Hematopoietic multipotent progenitor cell treated with erythropoietin and hydrocortisone succinate and interleukin-3 and kit ligand, for 6 days (in vitro differentiated cells): ENCODE results near the gene CABP1.
"Not testable (repeated sequence)": the region's sequence is repeated elsewhere in the genome, so short reads cannot be mapped to it uniquely, and the experiment has no call there.

ENCODE experiments used
- DNase-seq: peaks from one replicate; pipeline ENCODE4 v3.0.0-alpha.2; 2015

Gene CABP1

GRCh38 chr12:120639771-120640721 lies at the start of gene CABP1:
CABP1 (plus strand) TSS chr12:120640626; CDS start chr12:120640686, 60 bp downstream.
- DNase-seq = peak; percentile 48

- DNase-seq = no peak
Measured at GRCh38 chr12:120590741-120591407, 49.6 kb upstream of the CABP1 start.

DNA sequence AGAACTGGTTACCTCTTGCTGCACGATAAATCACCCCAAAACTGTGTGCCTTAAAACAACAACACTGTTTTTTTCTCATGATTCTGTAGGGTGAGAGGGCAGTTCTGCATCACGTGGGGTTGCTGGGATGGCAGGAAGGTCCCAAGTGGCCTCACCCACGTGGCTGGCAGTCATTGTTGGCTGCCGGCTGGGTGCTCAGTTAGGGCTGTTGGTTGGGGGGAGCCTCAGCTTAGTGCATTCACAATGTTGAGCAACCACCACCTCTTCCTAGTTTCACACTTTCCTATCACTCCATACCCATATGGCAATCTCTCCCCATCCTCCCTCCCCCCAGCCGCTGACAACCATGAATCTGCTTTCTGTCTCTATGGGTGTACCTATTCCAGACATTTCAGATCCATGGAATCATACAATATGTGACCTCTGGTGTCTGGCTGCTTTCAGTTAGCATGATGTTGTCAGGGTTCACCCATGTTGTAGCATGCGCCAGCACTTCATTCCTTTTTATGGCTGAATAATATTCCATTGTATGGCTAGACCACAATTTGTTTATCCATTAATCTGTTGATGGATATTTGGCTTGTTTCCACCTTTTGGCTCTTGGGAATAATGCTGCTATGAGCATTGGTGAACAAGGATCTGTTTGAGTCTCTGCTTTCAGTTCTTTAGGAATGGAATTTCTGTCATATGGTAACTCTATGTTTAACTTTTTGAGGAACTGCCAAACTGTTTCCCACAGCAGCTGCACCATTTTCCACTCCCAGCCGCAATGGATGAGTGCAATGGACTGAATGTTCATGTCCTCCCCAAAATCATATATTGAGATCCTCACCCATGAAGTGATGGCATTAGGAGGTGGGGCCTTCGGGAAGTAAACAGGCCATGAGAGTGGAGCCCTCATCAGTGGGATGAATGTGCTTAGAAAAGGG lies 48.0 kb upstream of the CABP1 start:
- DNase-seq = no peak

DNA sequence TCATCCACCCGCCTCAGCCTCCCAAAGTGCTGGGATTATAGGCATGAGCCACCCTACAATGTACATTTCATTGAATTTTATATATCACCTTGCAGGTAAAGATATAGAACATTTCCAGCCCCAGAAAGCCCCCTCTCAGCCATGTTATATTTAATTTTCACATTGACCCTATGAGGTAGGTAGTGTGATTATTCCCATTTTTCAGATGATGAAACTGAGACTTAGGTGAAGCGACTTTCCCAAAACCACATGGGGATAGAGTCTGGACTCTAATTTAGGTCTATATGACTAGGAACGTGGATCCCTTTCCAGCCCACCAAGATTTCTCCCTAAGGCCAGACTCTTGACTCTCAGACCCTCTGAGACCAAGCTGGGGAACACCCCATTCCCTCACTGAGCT lies 43.5 kb upstream of the CABP1 start:
- no peak for DNase-seq

- DNase-seq = no peak
Measured at GRCh38 chr12:120597861-120598260, 42.6 kb upstream of the CABP1 start.

DNA sequence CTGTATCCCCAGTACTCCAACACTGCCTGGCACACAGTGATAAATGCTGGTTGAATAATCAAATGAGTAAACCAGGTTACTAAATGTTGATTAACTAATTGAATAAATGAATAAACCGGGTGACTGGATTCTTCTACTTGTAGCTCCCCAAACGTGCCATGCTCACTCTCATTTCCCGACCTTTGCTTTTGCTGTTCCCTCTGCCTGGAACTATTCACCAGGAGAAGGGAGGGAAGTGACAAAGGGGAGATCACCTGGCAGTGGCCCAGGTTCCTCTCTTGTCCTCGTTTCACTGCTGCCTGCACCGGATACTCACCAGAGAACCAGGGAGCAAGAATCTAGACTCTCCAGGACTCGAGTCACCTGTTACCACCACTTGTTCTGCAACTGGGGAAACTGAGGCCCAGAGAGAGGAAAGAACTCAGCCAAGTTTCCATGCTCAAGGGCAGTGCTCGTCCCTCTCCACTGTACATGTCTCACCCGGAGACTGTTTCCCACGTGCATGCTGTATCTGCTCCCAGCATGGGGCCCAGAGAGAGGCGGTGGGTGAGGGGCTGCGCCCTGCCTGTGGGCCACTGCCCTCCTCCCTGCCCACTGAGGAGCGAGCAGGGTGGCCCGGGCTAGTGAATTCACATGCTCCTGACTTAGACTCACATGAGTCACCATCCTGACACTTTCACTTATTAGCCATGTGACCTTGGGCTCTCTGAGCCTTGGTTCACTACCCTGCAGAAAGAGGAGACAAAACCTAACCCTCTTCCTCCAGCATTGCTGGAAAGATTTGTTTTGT lies 41.6 kb upstream of the CABP1 start:
- DNase-seq = no peak

DNA sequence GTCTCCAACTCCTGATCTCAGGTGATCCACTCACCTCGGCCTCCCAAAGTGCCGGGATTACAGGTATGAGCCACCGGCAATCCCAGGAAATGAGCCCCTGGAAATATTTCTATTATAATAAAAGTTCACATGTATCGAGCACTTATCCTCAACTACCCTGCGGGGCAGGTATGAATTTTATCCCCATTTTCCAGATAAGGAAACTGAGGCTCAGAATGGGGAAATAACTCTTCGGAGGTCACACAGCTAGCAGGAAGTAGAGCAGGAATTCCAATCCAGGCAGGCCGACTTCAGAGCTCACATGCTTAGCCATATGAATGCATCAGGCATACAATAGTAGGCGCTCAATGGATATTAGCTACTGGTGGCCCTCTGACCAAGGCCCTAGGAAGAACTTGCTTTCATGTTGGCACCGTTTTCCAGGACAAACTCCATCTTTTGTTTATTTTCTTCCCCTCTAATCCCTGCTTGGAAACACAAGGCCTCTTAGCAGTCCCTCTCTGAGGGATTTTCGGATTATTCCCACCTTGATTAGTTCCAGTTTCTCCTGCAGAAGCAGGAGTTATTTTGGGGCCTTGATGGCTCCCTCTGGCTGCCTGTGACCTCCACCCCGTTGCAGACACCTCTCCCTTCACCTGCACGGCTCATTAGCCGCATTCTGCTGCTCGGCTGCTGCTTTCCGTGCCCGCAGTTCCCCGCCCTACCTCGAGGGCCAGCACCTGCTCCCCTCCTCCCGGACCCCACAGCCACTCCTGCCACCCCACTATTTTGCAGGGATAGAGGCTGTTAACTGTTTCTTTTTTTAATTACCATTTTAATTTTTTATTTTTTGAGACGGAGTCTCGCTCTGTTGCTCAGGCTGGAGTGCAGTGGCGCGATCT lies 40.5 kb upstream of the CABP1 start:
- no peak for DNase-seq

- peak; percentile 84 for DNase-seq
Measured at GRCh38 chr12:120602416-120602815, 38.0 kb upstream of the CABP1 start.

GRCh38 chr12:120610560-120610959 lies 29.9 kb upstream of the CABP1 start:
- DNase-seq = no peak

DNA sequence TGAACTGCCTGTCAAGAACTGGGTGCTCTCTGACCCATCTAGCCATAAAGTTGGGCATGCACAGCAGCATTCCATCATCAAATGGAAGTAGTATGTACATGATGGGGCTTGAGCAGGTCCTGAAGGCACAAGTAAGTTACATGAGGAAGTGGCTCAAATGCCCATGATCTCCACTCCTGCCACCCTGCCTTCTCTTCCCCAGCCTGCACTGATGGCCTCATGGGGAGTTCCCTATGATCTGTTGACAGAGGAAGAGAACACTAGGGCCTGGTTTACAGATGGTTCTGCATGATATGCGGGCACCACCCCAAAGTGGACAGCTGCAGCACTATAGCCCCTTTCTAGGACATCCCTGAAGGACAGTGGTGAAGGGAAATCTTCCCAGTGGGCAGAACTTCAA lies 28.9 kb upstream of the CABP1 start:
- DNase-seq = not testable (repeated sequence)

- DNase-seq = no peak
Measured at GRCh38 chr12:120614848-120615247, 25.6 kb upstream of the CABP1 start.

DNA sequence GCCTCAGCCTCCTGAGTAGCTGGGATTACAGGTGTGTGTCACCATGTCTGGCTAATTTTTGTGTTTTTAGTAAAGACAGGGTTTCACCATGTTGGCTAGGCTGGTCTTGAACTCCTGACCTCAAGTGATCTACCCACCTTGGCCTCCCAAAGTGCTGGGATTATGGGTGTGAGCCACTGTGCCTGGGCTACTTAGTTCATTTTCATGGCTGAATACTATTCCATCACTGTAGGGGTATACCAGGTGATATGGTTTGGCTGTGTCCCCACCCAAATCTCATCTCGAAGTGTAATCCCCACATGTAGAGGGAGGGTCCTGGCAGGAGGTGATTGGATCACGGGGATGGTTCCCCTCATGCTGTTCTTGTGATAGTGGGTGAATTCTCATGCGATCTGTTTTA lies 23.2 kb upstream of the CABP1 start:
- DNase-seq = not testable (repeated sequence)

DNA sequence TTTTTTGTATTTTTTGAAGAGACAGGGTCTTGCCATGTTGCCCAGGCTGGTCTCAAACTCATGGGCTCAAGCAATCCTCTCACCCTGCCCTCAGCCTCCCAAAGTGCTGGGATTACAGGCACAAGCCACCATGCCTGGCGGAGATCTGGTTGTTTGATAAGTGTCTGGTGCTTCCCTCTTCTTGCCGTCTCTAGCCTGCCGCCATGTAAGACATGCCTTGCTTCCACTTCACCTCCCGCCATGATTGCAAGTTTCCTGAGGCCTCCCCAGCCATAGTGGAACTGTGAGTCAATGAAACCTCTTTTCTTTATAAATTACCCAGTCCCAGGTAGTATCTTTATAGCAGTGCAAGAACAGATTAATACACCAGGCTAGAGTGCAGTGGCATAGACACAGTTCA lies 22.7 kb upstream of the CABP1 start:
- DNase-seq = not testable (repeated sequence)

- DNase-seq = no peak
Measured at GRCh38 chr12:120618954-120619615, 21.3 kb upstream of the CABP1 start.

DNA sequence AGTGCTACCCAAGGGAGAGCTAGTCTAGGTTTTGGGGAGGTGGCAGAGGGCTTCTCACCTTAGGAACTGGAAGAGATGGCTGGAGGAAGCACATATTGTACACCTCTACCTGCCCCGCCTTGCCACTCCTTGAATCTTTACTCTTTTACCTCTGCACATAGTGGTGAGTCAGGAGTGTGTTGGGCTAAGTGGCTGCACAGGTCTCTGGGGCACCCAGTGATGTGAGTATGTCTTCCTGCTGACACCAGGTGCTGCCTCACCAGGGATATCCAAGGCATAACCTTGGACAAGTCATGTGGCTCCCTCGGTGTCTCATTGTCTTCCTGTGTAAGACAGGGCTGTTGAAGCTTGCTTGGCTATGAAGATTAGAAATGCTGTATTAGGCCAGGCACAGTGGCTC lies 19.8 kb upstream of the CABP1 start:
- DNase-seq = no peak

DNA sequence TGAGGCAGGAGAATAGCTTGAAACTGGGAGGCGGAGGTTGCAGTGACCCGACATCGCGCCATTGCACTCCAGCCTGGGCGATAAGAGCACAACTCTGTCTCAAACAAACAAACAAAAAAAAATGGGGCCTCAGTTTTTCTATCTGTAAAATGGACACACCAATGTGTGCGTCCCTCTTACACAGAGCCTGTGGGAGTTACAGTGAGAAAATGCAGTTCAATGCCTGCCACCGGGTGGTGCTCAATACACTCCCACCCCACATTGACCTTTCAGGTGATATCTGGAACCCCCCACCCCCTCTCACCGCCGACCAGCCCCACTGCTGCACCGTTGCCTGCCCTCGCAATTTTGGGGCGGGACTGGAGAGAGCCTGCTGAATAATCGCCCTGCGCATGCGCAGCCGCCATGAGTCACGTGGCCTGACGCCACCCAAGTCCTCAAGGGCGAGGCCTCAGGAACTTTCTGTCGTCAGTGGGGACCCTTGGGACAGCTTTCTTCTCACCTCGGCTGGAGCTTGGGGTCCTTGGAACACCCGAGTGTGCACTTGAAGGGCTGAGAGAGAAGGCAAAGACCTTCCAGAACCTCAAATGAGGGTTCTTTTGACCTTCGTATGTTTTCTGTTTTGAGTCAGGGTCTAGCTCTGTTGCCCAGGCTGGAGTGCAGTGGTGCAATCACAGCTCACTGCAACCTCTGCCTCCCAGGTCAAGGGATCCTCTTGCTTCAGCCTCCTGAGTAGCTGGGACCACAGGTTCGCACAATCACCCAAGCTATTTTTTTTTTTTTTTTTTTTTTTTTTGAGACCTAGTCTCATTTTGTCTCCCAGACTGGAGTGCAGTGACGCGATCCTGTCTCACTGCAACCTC lies 14.6 kb upstream of the CABP1 start:
- DNase-seq = peak; percentile 39

DNA sequence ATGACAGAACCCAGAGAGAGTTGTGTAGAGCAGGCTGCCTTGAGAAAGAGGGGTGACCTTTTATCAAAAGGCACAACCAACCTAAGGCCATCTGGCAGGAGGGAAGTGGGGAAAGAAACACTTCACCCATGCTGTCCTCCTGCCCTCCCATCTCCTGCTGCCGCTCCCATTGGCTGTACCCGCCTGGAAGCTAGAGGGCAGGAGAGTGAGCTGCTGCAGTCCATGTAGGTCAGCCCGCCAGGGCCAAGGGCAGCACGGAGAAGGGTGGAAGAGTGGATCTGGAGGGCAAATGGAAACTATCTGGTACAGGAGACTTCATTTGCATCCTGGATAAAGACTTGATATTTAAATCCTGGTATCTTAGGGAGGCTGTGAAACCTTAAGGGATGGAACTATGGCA lies 11.5 kb upstream of the CABP1 start:
- no peak for DNase-seq

- DNase-seq = no peak
Measured at GRCh38 chr12:120630104-120630892, 10.1 kb upstream of the CABP1 start.

- DNase-seq = no peak
Measured at GRCh38 chr12:120631097-120631496, 9.3 kb upstream of the CABP1 start.
